ACC112 (cell line): Measurements from ENCODE around the gene TMEM107.

Experiments
- H2AFZ ChIP-seq: fragments of 200-600 bp; sonication (generic); one replicate; pipeline ENCODE4 v1.6.0; 2017; ENCODE audit warnings: antibody characterized with exemption, low read length; ENCODE audit not compliant: unreplicated experiment
- H3K27ac ChIP-seq: fragments of 200-600 bp; sonication (generic); 2 replicates; pipeline ENCODE4 v1.5.1; 2014; ENCODE audit warnings: low read depth, mild to moderate bottlenecking, antibody characterized with exemption, low read length, moderate library complexity
- H3K27me3 ChIP-seq: fragments of 200-600 bp; sonication (generic); 2 replicates; pipeline ENCODE4 v1.6.1; 2014; ENCODE audit warnings: mild to moderate bottlenecking, antibody characterized with exemption, low read length, moderate library complexity, mixed read lengths; ENCODE audit not compliant: insufficient read depth
- H3K36me3 ChIP-seq: fragments of 200-600 bp; sonication (generic); 2 replicates; pipeline ENCODE4 v1.6.1; 2016; ENCODE audit warnings: mild to moderate bottlenecking, antibody characterized with exemption, low read length, moderate library complexity, mixed read lengths; ENCODE audit not compliant: insufficient read depth
- H3K4me1 ChIP-seq: fragments of 200-600 bp; sonication (generic); one replicate; pipeline ENCODE4 v1.6.1; 2016; ENCODE audit warnings: low read length, mixed read lengths; ENCODE audit not compliant: insufficient read depth, unreplicated experiment, control insufficient read depth
- H3K4me3 ChIP-seq: fragments of 200-600 bp; sonication (generic); 2 replicates; pipeline ENCODE4 v1.5.1; 2014; ENCODE audit warnings: mild to moderate bottlenecking, low read depth, low read length
- H3K79me2 ChIP-seq: fragments of 200-600 bp; sonication (generic); one replicate; pipeline ENCODE4 v1.6.0; 2016; ENCODE audit warnings: low read length; ENCODE audit not compliant: control insufficient read depth, unreplicated experiment, insufficient read depth

The TMEM107 gene

DNA sequence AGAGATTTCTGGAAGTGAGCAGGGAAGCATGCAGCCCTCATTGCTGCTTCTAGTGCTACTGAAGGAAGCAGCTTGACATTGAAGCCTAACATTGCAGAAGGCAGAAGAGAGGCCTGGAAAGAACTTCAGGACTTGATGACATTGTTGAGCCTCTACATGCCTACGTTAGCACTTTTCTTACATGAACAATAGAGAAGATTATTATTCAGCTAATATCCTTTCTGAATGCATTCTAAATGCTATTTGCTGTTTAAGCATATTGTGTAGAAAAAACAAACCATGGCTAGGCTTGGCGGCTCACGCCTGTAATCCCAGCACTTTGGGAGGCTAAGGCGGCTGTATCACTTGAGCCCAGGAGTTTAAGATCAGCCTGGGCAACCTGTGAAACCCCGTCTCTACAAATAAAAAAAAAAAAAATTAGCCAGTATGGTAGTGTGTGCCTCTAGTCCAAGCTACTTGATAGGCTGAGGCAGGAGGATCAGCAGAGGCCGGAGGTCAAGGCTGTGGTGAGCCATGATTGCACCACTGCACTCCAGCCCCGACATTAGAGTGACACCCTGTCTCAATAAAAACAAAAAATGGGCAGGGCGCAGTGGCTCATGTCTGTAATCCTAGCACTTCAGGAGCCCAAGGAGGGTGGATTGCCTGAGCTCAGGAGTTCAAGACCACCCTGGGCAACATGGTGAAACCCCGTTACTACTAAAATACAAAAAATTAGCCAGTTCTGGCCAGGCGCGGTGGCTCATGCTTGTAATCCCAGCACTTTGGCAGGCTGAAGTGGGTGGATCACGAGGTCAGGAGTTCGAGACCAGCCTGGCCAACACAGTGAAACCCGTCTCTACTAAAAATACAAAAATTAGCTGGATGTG, 36.4 kb upstream of the TMEM107 start:
- no peak overlapping the region for H3K4me3 ChIP-seq
- H3K36me3 ChIP-seq = no peaks in the 10 kb centered on the region
- no peak overlapping the region for H3K27ac ChIP-seq
- no peak overlapping the region for H2AFZ ChIP-seq
- peaks cover 6% of the 10 kb centered on the region for H3K4me1 ChIP-seq
- H3K79me2 ChIP-seq = peaks cover 24% of the 10 kb centered on the region
- H3K27me3 ChIP-seq = no peaks in the 10 kb centered on the region

DNA sequence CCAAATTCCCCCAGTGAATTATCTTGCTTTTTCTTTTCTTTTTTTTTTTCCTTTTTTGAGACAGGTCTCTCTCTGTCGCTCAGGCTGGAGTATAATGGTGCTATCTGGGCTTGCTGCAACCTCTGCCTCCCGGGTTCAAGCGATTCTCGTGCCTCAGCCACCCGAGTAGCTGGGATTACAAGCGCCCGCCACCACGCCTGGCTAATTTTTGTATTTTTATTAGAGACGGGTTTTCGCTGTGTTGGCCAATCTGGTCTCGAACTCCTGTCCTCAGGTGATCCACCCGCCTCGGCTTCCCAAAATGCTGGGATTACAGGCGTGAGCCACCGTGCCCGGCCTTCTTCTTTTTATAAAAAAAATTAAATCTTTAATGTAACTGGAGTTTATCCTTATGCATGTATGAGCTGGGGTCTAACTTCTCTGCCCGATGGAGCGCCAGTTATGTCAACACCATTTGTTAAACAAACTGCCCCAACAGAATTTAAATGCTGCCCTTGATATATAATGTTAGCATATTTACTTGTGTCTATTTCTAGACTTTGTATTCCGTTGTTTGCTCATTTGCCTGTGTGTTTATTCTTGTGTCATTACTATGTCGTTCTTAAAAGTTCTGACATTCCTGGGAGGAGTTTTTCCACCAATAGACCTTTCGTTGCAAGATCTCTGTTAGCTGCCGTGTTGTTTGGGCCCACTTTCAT, 34.7 kb upstream of the TMEM107 start:
- H3K4me1 ChIP-seq = peaks cover 6% of the 10 kb centered on the region
- H3K27me3 ChIP-seq = no peaks in the 10 kb centered on the region
- peak overlapping the region; percentile 78 for H2AFZ ChIP-seq
- peaks cover 28% of the 10 kb centered on the region for H3K79me2 ChIP-seq
- H3K36me3 ChIP-seq = peaks cover 6% of the 10 kb centered on the region; the same call in 1 of the 2 replicates
- H3K4me3 ChIP-seq = peak overlapping the region; percentile 83
- peak overlapping the region; percentile 84 for H3K27ac ChIP-seq

DNA sequence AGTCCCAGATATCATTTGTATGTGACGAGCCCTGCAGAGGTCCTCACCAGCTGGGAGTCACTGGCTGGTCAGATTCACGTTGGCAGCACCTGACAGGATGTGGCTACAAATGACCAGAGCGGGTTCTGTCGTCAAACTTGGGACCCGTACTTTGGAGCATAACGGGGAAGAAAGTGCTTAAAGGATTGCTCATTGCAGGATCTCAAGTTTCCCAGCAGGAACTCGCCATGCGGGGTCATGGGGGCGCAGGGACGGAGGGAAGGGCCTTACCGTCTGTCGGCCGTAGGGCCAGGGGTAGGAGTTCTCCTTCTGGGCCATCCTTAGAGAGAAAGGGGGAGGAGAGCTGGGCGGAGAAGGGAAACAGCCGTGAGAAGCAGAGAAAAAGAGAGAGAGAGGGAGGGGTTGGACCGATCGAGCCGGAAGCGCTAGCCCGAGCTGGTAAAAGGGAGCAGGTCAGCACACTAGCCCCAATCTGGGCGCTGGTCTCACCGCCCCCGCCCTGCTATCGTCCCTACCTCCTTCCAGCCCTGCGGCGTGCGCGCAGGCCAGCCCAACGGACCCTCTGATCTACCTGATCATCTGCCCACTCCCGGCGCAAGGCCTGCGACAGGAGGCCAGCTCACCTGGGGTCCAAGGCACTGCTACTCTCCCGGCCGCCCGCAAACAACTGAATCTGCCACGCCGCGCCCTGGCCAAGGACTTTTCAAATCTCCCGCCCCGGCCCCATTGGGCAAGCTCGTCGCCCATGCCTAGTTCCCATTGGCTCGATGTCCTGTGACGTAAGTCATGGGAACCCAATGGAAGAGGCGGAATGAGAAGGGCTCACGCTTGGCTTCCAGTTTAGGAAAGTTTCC, 34.0 kb upstream of the TMEM107 start, which contains the start of gene AURKB:
TSS of gene AURKB (minus strand) at position 669 of the 854 bp plus-strand sequence. CDS start at position 318, 351 bp downstream.
- peaks cover 28% of the 10 kb centered on the region for H3K79me2 ChIP-seq
- peak within 1 kb of the TSS; percentile 84 for H3K27ac ChIP-seq
- no peaks in the 10 kb centered on the region for H3K27me3 ChIP-seq
- H2AFZ ChIP-seq = peak within 1 kb of the TSS; percentile 78
- peak within 1 kb of the TSS; percentile 83 for H3K4me3 ChIP-seq
- peaks cover 6% of the 10 kb centered on the region for H3K4me1 ChIP-seq
- H3K36me3 ChIP-seq = peaks cover 9% of the 10 kb centered on the region; the same call in 1 of the 2 replicates

DNA sequence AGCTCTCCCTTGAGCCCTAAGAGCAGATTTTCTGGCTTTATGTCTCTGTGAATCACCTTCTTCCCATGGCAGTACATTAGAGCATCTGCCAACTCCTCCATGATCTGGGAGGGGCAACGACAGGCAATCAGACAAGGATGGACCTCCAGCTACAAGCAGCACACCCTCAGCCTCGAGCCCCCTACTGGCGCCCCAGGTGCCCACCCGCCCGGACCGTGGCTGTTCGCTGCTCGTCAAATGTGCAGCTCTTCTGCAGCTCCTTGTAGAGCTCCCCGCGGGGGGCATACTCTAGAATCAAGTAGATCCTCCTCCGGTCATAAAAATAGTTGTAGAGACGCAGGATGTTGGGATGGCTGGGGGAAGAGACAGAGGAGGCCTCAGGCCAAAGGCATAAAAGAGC, 30.4 kb upstream of the TMEM107 start:
- Histone ChIP-seq H3K27me3 (no peaks in the 10 kb centered on the region), H3K27ac (no peak overlapping the region), H2AFZ (no peak overlapping the region), H3K36me3 (peaks cover 9% of the 10 kb centered on the region; the same call in 1 of the 2 replicates), H3K4me3 (no peak overlapping the region), H3K79me2 (peaks cover 28% of the 10 kb centered on the region), H3K4me1 (peaks cover 6% of the 10 kb centered on the region)

DNA sequence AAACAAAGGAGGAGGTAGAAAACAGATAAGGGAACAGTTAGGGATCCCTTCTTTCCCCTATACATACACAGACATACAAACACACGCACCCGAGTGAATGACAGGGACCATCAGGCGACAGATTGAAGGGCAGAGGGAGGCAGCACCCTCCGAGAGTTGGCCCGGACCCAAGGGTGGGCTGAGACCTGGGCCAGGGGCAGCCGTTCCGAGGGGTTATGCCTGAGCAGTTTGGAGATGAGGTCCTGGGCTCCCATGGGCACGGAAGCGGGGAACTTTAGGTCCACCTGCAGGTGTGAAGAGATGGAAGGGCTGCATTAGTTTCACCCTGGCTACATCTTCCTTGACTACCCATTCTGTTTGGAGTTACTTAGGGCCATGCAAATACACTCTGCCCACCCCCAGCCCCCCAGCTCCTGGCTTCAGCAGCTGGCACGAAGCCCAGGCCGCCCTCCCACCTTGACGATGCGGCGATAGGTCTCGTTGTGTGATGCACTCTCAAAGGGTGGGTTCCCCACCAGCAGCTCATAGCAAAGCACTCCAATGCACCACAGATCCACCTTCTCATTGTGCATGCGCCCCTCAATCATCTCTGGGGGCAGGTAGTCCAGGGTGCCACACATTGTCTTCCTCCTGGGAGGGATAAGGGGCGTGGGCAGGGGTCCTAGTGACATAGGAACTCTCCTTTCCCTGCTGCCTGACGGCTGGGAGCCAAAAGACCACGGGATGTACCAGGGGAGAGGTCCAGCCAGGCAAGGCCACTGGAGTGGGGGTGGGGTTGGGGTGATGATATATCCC, 28.8 kb upstream of the TMEM107 start:
- Histone ChIP-seq H3K4me3 (no peak overlapping the region), H2AFZ (no peak overlapping the region), H3K27me3 (no peaks in the 10 kb centered on the region), H3K79me2 (peaks cover 24% of the 10 kb centered on the region), H3K27ac (no peak overlapping the region), H3K4me1 (no peaks in the 10 kb centered on the region), H3K36me3 (peaks cover 9% of the 10 kb centered on the region; the same call in 1 of the 2 replicates)

DNA sequence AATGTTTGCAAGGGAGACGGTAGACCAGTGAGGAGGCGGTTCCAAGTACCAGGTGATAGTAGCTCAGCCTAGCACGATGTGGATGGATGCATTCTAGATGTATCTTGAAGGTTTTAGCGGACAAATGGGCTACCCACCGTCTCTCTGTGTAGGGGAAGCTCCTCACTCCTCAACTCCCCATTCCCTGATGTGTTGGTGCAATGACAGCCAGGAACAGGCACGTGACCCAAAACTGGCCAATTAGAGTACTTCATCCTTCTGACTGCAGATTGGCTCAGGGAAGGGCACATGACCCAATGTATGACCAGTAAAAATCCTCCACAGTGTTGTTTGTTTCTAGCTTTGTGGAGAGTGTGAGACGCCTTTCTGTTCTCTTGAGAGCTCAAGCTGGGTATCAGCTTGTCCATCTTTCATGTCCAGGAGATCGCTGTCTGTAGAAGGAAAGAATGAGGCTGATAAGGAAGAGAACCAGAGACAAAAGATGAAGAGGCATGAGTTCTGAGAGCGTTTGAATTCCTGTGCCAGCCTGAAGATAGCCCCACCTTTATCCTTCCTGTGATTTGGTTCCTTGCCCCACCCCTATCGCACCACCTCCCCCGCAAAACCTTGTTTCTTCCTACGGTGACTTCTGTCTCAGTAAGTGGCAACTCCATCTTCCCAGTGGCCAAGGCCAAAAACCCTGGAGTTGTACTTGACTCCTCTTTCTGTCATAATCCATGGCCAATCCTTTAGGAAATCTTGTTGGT, 16.1 kb upstream of the TMEM107 start:
- Histone ChIP-seq H3K4me3 (no peak overlapping the region), H2AFZ (no peak overlapping the region), H3K79me2 (peaks cover 9% of the 10 kb centered on the region), H3K27me3 (no peaks in the 10 kb centered on the region), H3K36me3 (no peaks in the 10 kb centered on the region), H3K27ac (no peak overlapping the region), H3K4me1 (peaks cover 27% of the 10 kb centered on the region)

DNA sequence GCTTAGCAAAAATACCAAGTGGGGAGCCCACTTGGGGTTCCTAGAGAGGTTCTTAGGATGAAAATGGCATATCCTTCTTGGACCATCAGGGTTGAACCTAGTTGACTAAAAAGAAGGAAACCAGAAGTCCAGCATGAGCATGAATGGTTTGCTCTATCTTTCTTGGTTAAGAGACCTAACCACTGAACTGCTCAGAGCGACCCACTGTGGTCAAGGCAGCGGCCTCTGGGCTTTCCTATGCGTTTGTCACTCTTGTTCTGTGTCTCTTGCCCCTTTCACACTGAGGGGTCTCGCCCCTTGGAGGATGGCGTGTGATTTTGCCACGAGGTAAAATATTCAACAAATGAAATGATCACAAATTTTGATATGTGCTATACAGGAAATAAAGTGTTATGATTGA, 14.3 kb upstream of the TMEM107 start:
- H3K27ac ChIP-seq = peak overlapping the region; percentile 20
- peak overlapping the region; percentile 51 for H2AFZ ChIP-seq

DNA sequence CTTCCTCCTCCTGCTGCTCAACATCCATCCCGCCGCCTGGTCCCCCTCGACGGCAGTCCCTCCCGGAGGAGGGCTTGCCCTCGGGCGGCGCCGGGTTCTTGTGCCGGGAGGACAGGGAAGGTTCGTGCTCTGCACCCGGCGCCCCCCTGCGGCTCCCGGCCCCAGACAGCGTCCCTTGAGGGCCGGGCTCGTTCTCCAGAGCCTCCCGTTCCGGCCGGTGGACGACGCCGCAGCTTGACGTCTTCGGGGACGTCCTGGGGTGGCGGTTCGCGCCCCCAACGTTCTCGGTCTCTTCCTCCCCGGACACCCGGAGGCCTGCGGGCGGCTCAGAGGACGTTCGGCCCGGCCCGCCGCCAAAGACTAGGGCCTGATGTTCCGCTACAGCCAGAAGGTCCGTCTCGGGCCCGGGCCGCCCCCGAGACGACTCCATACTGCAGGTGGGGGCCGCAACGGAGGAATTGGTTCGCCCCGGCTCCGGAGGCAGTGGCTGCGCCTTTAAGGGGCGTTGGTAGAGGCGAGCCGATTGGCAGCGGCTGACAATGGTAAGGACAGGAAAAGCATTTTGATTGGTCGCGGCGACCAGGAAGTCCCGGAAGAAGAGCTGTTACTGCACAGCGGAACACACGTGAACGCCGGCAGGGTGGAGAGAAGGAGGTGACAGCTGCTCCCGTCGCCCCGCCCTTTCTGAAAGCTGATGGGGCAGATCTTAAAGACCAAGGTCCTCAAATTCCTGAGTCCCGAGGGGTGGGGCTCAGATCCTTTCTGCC, 13.7 kb upstream of the TMEM107 start, which contains the start of gene BORCS6:
TSS of gene BORCS6 (minus strand) at position 470 of the 767 bp plus-strand sequence. CDS start at position 430, 40 bp downstream.
- H3K4me3 ChIP-seq = peak within 1 kb of the TSS; percentile 78
- H3K27ac ChIP-seq = peak within 1 kb of the TSS; percentile 64
- H3K79me2 ChIP-seq = peaks cover 9% of the 10 kb centered on the region
- H3K4me1 ChIP-seq = peaks cover 20% of the 10 kb centered on the region
- H3K36me3 ChIP-seq = no peaks in the 10 kb centered on the region
- peak within 1 kb of the TSS; percentile 57 for H2AFZ ChIP-seq
- H3K27me3 ChIP-seq = no peaks in the 10 kb centered on the region

More for the DNA sequence above, 14.3 kb upstream of the TMEM107 start:
- H3K4me3 ChIP-seq = peak overlapping the region; percentile 78
- H3K4me1 ChIP-seq = peaks cover 20% of the 10 kb centered on the region
- H3K79me2 ChIP-seq = peaks cover 9% of the 10 kb centered on the region
- H3K27me3 ChIP-seq = no peaks in the 10 kb centered on the region
- H3K36me3 ChIP-seq = no peaks in the 10 kb centered on the region
